Measurements from ENCODE around the gene SH3TC1. TPM values are rescaled to one million over a fixed set of nuclear protein-coding genes. Genes with fewer than 3 reads are reported as not detected.

The SH3TC1 gene
- polyA plus RNA-seq, 3 donors, result 36.9 to 85.7 (median 41.9) TPM

GRCh38 chr4:8209181-8209874 is 10.2 kb downstream of the SH3TC1 start:
- H3K79me2 ChIP-seq (ENCODE audit: insufficient read depth, low read length), result peaks cover 56% of the 10 kb centered on the region
- H3K4me1 ChIP-seq (ENCODE audit: control insufficient read depth in 1 of 2, insufficient read depth in 2 of 2, low read length in 2 of 2), result peaks cover 62 to 65% of the 10 kb centered on the region in 2 donors
- TF ChIP-seq CTCF (IDR thresholded peaks at IDR 0.05), result no peak
- no peaks in the 10 kb centered on the region for H3K27me3 ChIP-seq (ENCODE audit: control insufficient read depth in 2 of 2, insufficient read depth in 2 of 2, low read length in 2 of 2)
- Mint-ChIP-seq H3K4me1 (peaks cover 58% of the 10 kb centered on the region), H3K27me3 (ENCODE audit: low read depth in 3 of 3) (peaks cover 0 to 4% (median 0%) of the 10 kb centered on the region in 3 donors), H3K36me3 (peaks cover 69 to 84% of the 10 kb centered on the region in 2 donors), H3K27ac (peak overlapping the region in 5 of 7 donors; percentile 28 to 86 (median 65)), H3K4me3 (no peak overlapping the region), H3K9me3 (no peaks in the 10 kb centered on the region)
- peaks cover 39 to 71% of the 10 kb centered on the region in 2 donors for H3K36me3 ChIP-seq (replicated peaks in 1 of 2; ENCODE audit: control insufficient read depth in 1 of 2, insufficient read depth in 2 of 2, low read length in 2 of 2)
- no peak overlapping the region for H2AFZ ChIP-seq (ENCODE audit: insufficient read depth, low read depth, low read length, poor library complexity, severe bottlenecking)
- intact Hi-C loops (cut with micrococcal nuclease), result loop anchor here in 1 of 2 donors (5.0 kb wide), 1 partner anchor 52 kb away; the partner anchor contains the start of gene ABLIM2
- H3K27ac ChIP-seq (ENCODE audit: low read depth in 1 of 2, low read length in 2 of 2), result peak overlapping the region in 1 of 2 donors; percentile 4
- peaks cover 100% of the 10 kb centered on the region for H4K20me1 ChIP-seq (ENCODE audit: insufficient read depth, low read length)
- no peaks in the 10 kb centered on the region for H3K9me3 ChIP-seq (replicated peaks in 1 of 2; ENCODE audit: control insufficient read depth in 1 of 2, insufficient read depth in 1 of 2, low read length in 2 of 2)
- no peak overlapping the region for H3K9ac ChIP-seq (ENCODE audit: insufficient read depth, low read length, poor library complexity, severe bottlenecking)
- peak overlapping the region; percentile 3 for H3K4me2 ChIP-seq (replicated peaks; ENCODE audit: extremely low read depth, low read length, poor library complexity, severe bottlenecking)
- WGBS (ENCODE audit: insufficient coverage), result 77% methylated on average over 9 of the region's 21 CpGs
- H3K4me3 ChIP-seq (replicated peaks in 1 of 3; ENCODE audit: low read depth in 2 of 3, low read length in 3 of 3), result no peak overlapping the region
- peak; percentile 36 to 58 (median 55) for DNase-seq

- Mint-ChIP-seq H3K27ac (peak overlapping the region in 2 of 7 donors; percentile 19 to 86), H3K4me1 (peaks cover 52% of the 10 kb centered on the region), H3K4me3 (no peak overlapping the region), H3K36me3 (peaks cover 73 to 85% of the 10 kb centered on the region in 2 donors), H3K9me3 (no peaks in the 10 kb centered on the region), H3K27me3 (ENCODE audit: low read depth in 3 of 3) (peaks cover 0 to 4% (median 0%) of the 10 kb centered on the region in 3 donors)
- Histone ChIP-seq H3K27ac (ENCODE audit: low read depth in 1 of 2, low read length in 2 of 2) (no peak overlapping the region), H3K36me3 (replicated peaks in 1 of 2; ENCODE audit: control insufficient read depth in 1 of 2, insufficient read depth in 2 of 2, low read length in 2 of 2) (peaks cover 46 to 71% of the 10 kb centered on the region in 2 donors), H3K9ac (ENCODE audit: insufficient read depth, low read length, poor library complexity, severe bottlenecking) (no peak overlapping the region), H3K9me3 (replicated peaks in 1 of 2; ENCODE audit: control insufficient read depth in 1 of 2, insufficient read depth in 1 of 2, low read length in 2 of 2) (no peaks in the 10 kb centered on the region), H3K4me3 (replicated peaks in 1 of 3; ENCODE audit: low read depth in 2 of 3, low read length in 3 of 3) (no peak overlapping the region), H3K27me3 (ENCODE audit: control insufficient read depth in 2 of 2, insufficient read depth in 2 of 2, low read length in 2 of 2) (no peaks in the 10 kb centered on the region), H3K4me1 (ENCODE audit: control insufficient read depth in 1 of 2, insufficient read depth in 2 of 2, low read length in 2 of 2) (peaks cover 55 to 58% of the 10 kb centered on the region in 2 donors), H4K20me1 (ENCODE audit: insufficient read depth, low read length) (peaks cover 100% of the 10 kb centered on the region), H3K4me2 (replicated peaks; ENCODE audit: extremely low read depth, low read length, poor library complexity, severe bottlenecking) (no peak overlapping the region), H3K79me2 (ENCODE audit: insufficient read depth, low read length) (peaks cover 49% of the 10 kb centered on the region), H2AFZ (ENCODE audit: insufficient read depth, low read depth, low read length, poor library complexity, severe bottlenecking) (no peak overlapping the region)
- no peak for DNase-seq
- intact Hi-C loops (cut with micrococcal nuclease), result no loop called here
- TF ChIP-seq CTCF (IDR thresholded peaks at IDR 0.05), result no peak
- WGBS (ENCODE audit: insufficient coverage), result 89% methylated on average over 5 of the region's 12 CpGs
Observed at GRCh38 chr4:8210010-8210409, 10.9 kb downstream of the SH3TC1 start.

All from CD14-positive monocyte (primary cell).